GM18499 (cell line): ENCODE results near the gene ZNF181.
"Not testable (repeated sequence)": the region's sequence is repeated elsewhere in the genome, so short reads cannot be mapped to it uniquely, and the experiment has no call there.

ENCODE experiments used
- ATAC-seq: cut with Tn5 transposase; IDR thresholded peaks from one replicate; pipeline ENCODE4 v1.9.1; 2021; ENCODE audit warnings: moderate number of reproducible peaks; ENCODE audit not compliant: insufficient read depth, unreplicated experiment

ZNF181 gene

DNA sequence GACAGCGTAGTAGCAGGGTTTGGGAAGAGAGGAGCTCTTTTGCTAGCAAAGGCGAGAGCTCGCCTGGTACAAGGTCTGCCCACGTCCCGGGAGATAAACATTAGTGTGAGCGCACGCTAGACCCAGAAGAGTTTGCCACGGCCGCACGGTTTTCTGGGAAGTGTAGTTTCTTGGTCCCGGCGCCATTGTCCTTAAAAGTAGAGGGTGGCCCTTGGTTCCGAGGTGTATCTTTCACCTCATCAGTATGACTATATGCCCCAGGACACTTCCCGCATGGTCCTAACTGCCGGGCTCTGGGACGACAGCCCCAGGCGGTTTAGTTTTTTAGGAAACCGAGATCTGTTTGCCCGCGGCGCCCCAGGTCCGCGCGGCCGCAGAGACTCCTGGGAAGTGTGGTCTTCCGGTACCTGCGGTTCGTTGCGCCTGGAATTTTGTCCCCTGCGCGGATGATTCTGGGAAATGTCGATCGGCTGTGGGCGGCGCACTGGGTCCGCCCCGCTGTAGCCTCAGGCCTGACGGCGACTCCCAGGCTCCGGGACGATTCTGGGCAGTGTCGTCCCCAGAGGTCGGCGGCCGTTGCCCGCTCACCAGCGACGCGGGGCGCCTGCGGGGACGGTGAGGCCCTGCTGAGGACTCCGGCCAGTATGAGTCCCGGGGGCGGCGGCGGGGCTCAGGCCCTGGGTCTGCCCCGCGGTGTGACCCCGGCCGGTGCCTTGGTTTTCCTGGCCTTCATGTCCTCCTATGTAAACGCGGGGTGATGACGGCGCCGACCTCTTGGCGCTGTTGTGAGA lies at the start of gene ZNF181:
Gene ZNF181 (plus strand): TSS at position 498 of the 791 bp plus-strand sequence. CDS start 795 bp downstream, outside the sequence.
- ATAC-seq, result no peak

DNA sequence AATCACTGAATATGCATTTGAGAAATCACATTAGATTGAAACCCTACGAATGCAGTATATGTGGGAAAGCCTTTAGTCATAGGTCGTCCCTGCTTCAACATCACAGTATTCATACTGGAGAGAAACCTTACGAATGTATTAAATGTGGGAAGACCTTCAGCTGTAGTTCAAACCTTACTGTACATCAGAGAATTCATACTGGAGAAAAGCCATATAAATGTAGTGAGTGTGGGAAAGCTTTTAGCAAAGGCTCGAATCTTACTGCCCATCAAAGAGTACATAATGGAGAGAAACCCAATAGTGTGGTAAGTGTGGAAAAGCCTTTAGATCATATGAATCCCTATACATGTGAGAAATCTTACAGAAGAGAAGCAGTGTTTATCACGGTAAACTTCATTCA lies 48.8 kb upstream of the ZNF181 start:
- ATAC-seq, result not testable (repeated sequence)

DNA sequence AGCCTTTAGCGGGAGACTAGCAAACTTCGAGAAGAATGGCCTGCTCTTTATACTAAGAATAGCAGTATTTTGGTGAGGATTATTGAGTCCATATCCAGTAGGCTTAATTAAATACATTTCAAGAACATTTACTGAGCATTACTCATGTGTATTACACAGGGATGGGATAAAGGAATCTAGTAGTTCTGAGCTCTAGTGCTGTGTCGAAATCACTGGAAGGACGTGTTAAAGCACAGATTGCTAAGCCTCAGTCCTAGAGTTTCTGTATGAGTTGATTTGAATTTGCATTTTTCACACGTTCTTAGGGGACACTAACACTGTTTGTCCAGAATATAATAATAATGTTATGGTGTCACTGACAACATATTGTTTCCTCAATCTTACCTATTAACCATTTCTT lies 47.6 kb upstream of the ZNF181 start:
- no peak for ATAC-seq

DNA sequence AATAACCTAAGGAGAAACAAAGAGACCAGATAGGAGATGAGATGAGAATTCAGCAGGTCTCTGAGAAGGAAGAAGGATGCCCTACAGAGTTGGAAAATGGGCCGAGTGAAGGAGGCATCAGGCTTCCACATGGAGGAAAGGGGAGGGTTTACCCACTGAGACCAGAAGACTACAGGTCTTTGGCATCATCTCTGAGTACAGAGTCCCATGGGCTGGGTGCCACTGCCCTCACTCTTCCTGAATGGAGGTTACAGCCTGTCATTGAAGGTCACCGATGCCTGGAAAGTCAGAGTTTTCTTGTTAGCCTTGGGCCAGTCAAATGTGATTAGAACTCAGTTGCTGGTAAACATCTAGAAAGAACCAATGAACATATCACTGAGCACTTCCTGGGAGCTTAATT lies 46.7 kb upstream of the ZNF181 start:
- ATAC-seq, result no peak

DNA sequence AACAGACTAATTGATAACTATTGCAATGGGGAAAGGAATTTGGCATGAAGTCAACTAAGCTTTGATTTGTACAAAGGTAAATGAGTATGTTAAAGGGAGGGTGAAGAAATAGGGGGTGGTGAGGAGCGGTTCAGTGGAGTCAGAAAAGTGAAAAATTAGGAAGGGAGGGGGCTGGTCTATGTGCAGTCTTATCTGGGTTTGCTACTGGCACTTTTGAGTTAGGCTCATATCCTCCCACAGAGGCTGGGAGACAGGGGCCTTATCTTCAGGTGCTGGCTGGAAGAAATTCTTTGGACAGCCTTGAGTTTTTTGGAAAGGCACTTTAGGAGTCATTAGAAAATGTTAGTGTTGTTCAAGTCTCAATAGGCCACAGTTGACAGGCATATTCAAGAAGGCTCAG lies 45.5 kb upstream of the ZNF181 start:
- ATAC-seq, result no peak

DNA sequence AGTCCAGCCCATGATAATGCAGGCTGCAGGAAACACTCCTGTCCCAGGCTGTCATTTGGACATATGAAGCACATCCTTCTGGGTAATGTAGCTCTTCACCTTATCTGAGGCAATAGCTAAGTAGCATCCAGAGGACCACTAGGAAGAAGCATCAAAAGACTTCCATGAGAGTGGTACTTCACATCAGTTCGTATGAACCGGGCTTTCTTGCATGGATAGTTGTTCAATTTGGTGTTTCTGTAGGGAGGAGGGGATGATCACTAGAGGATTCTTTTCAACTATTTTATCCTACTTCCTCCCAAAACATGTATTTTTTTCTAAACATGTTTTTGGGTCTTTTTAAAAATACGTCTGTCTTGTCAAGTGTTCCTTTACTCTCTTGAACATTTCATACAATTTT lies 43.7 kb upstream of the ZNF181 start:
- no peak for ATAC-seq

DNA sequence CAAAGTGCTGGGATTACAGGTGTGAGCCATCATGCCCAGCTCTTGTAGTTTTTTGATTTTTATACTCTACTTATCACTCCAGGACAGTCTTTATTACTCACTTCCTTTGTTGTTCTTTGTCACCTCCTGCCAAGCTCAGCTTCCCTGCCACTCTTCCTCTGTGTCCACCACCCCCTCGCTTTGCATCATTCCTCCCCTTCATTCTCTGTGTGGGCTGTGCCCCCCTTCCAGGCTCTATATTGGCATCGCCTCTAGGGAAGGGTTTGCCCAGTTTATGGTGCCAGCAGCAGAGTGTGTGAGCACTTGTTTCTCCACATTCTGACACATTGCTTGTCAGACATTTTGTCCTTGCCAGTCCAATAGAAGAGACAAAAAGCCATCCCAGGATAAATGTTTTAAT lies 41.5 kb upstream of the ZNF181 start:
- no peak for ATAC-seq

DNA sequence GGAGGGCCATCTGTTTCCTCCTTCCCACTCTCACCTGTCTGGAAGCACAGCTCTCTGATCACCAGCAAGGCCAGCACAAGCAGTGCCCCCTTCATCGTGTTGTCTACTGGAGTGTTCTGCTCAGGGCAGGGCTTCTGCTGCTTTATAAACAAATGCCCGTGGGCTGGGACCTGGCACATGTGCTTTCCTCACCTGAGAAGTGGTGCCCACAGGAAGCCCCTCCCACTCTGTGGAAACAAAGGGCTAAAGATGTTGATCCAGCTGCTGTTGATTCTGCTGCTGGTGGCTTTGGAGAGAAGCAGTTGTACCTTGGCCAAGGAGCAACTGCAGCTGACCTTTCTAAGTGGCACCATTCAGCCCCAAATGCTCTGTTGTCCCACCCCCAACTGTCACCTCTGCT lies 26.4 kb upstream of the ZNF181 start:
- ATAC-seq, result no peak

DNA sequence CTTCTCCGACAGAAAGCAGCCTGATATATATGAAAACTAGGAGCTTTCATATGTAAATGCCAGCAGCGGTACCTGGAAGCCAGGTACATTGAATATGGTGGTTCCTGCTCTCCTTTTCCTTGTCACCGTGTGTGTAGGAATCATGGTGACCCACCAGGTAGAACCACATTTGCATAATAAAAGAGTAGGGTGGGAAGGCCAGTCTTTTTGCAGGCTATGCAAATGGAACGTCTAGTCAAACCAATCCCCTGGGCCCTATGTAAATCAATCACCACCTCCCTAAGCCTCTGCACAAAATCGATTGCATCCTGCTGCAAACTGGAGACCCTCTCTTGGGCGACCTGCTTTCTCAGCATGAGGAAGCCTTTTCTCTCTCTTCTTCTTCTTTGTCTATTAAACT lies 22.2 kb upstream of the ZNF181 start:
- no peak for ATAC-seq

DNA sequence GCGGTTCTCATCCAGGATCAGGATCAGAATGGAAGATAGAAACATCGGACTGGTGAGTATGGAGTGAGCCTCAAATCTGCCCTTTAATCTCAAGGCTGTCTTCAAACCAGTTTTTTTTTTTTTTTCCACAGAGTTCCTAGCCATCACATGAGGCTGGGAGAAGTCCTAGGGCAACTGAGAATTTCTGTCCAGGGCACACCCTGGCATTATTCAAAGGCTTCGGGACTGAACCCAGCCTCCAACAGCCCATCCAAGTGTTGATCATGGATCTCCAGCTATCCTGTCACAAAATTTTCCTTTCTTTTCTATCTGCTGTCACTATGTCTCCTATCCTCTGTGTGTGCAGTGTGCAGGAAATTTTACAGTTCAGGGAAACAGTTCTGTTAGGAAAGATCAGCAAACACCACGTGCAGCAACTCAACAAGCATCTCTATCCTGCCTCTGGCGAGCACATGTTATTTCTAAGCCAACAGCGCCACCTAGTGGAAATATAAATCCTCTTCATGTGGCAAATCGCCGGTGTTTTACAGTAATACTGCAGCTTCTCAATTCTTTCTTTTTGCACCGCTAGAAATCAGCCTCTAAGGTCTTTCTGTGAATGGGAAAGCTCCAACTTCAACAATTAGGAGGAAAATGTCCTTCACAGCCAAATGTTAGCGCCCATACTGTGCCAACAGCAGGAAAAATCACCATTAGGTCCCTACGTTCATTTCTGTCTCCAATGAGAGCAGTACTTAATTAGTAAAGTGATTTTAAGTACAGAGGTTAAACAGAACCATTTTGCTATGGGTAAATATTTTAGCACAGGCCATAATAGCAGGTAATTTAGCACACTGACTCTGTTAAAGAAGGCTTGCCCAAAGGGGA lies 21.4 kb upstream of the ZNF181 start:
- ATAC-seq, result no peak

DNA sequence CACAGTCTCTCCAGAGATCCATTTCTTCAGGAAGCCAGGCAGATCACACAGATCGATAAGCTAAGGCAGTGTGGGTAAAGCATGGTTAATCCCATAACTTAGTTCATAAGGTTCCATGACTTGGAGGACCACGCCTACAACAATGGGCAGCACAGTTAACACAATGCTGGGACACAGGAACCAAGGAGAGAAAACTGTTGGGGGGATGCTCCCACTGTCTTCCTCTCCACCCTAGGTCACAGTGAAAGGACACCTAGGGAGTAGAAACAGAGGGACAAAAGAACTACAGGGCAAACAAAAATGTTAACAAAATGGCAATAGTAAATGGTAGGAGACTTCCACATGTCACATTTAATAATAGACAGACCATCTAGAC lies 20.8 kb upstream of the ZNF181 start:
- no peak for ATAC-seq

DNA sequence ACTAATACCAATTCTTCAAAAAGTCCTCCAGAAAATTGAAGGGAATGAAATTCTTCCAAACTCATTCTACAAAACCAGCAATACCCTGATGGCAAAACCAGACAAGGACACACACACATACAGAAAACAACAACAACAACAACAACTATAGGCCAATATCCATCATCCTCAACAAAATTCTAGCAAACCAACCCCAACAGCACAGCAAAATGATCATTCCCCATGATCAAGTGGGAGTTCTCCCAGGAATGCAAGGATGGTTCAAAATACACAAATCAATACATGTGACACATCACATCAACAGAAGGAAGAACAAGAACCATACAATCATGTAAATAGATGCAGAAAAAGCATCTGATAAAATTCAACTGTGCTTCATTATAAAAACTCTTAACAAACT lies 18.7 kb upstream of the ZNF181 start:
- ATAC-seq, result no peak

DNA sequence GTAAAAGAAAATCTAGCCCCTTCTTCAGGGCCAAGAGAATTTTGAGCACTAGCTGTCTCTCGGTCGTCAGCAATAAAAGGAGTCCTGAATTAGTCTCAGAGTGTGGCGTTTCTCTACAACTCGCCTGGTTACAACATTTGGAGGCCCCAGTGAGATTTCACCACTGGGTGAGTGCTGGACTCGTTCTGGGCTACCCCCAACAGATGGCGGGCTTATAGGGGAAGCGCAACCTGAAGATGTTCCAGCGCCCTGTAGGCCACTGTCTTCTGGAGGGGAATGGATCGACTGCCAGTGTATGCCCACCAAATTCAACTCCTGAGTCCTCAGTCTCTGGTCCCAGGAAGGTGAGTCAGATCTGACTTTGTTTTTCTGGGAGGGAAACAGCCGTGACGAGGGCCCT lies 11.7 kb upstream of the ZNF181 start:
- no peak for ATAC-seq

DNA sequence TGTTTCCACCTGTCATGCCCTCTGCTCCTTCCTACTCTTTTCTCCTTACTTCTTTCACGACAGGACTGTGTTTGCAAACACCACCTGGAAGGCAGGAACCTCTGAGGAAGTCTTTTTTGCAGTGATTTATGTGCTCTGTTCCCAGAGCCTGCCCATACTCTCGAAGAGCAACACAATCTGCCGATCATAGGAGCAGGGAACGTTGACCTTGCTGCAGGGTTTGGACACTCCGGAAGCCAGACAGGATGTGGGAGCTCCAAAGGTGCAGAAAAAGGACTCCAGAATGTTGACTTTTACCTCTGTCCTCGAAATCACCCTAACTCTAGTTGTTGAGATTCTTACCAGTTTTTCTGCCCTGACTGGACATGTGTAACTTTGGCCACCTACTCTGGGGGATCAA lies 8.6 kb upstream of the ZNF181 start:
- no peak for ATAC-seq

DNA sequence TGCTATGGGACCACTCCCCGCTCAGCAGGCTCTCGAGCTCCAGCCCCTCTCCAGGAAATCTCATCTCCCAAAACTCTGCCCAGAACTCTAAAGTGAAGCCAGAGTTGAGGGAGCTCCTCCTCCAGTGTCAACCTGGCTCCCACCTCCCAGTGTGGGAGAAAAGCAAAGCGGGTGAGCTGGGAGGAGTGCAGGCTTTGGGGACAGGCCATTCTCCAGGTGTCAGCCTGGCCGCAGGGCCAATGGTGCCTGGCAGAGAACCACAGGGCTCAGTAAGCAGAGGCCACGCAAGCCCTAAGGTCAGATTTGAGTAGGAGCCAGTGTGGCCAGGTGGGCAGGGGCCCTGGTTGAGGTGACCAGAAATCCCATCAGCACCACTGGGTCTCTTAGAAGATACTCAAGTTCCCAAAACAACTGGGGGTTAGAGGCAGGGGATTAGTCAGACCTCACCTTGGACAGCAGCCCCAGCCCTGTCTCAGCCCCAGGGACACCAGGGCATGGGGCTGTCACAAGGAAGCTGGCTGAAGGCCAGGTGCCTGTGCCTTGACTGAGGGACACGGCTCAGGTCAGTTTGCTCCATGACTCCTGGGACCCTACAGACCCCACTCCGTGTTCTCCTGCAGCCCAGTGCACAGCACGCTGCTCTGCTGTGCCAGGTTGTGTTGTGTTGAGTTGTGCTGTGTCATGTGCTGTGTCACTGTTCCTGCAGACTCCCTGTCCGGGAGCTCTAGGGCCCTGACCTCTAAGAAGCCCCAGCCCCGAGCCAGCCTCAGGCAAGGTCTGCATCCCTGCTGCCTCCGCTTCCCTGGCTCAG lies 2.8 kb upstream of the ZNF181 start:
- no peak for ATAC-seq

DNA sequence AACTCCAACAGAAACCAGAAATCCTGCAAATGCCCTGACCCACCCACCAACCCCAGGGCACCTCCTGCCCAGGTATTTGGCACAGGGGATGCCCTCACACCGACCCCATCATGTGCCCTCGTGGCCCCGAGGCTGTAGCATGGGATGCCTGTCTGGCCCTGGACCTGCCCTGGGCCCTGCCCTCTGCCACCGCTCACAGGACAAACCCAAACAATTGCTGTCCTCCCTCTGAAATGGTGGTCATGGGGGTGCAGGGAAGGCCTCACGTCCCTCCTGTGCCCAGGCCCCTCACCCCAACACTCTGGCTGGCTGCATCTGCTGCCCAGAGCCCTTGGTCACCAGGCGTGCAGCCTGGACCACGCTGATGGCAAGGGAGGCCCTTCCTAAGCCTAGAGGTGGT lies 2.1 kb upstream of the ZNF181 start:
- ATAC-seq, result no peak

DNA sequence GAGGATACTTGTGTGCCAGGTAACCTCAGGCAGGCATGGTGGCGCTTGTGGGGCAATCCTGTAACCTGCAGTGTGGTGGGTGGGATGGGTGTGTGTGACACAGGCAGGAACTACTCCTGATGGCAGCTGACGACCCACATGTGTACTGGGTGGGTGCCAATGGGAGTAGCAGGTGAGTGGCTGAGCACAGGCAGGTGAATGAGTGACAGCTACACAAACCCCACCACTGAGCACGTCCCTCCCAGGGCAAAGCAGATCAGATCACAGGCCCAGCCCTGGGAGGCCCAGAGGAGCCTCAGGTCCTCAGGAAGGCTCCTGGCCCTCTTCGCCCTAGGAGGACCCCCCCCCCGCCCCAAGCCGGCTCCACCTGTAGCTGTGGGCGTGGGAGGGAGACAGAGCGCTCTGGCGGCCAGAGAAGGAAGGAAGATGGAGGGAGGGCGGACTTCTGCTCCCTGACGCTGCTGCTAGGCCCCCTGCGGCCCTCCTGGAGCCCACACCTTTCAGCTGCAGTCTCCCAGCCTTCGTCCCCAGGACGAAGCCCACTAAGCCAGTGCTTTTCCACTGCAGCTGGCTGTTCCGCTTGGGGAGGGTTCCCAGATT lies 1.3 kb upstream of the ZNF181 start:
- no peak for ATAC-seq

DNA sequence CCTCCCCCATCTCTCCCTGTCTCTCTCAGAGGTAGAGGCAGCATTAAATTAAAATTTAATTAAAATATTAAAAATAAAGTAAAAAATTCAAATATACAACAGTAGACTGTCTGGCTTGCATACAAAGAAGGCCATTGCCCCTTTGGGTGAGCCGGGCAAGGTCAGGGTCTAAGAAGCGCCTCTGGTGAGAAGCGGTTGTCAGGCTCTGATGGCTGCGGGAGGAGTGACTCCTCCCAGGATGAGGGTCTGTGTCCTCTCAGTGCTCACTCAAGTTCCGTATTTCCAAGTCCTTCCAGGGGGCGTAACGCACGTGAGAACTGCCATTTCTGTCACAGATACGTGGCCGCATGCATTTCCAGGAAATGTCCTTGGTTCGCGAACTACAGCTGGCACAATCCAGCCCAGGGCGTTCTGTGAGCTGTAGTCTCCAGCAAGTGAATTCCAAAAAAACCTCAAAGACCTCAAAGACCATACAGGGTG lies 737 bp upstream of the ZNF181 start:
- ATAC-seq, result no peak

DNA sequence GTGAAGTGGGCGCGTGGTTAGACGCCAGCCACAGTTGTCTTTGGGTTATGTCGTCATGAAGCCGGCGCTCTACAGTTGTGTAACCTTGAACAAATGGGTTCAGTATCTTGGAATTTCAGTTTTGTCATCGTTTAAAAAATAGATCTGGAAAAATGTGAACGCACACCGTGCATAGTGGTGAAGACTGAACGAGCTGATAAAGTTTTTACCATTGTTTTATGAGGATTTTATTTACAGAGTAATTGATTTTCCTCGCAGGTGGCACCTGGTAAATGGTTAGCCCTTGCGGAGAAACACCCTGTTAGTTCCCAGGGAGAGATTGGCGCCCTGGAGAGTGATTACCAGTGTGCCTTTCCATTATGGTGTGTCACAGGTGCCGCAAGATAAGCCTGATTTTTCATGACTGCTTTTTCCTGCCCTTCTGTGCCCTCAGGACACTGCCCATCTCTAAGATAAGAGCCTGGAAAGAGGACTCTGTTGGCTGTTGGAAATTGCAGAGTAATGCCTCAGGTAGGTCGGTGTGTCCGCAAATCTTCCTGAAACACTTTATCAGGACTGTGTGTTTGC lies 577 bp downstream of the ZNF181 start:
- ATAC-seq, result no peak
